SHP77 (cell line): ENCODE data around the gene LEPR.

Experiments
- DNase-seq, 2 experiments: peaks; one replicate each; lab custom pipeline; 2025; lab: John Stamatoyannopoulos, UW

Gene LEPR

GRCh38 chr1:65412256-65412983 is 8.0 kb upstream of the LEPR start:
- no peak for DNase-seq

GRCh38 chr1:65412984-65413375 is 7.5 kb upstream of the LEPR start:
- DNase-seq, result no peak

- no peak for DNase-seq
Measured at GRCh38 chr1:65414538-65414937, 5.9 kb upstream of the LEPR start.

GRCh38 chr1:65416767-65417166 is 3.7 kb upstream of the LEPR start:
- DNase-seq, result no peak

GRCh38 chr1:65417729-65418128 is 2.7 kb upstream of the LEPR start:
- DNase-seq, result no peak

GRCh38 chr1:65418522-65419185 is 1.8 kb upstream of the LEPR start:
- no peak for DNase-seq

- DNase-seq, result peak; percentile 93 to 98
Measured at GRCh38 chr1:65419681-65420589, 533 bp upstream of the LEPR start.

GRCh38 chr1:65421351-65422025 is 1.0 kb downstream of the LEPR start:
- DNase-seq, result no peak

- DNase-seq, result no peak
Measured at GRCh38 chr1:65422241-65423203, 2.1 kb downstream of the LEPR start.

- DNase-seq, result no peak
Measured at GRCh38 chr1:65423884-65424572, 3.6 kb downstream of the LEPR start.

- DNase-seq, result no peak
Measured at GRCh38 chr1:65424573-65424889, 4.1 kb downstream of the LEPR start.

GRCh38 chr1:65425006-65425405 is 4.5 kb downstream of the LEPR start:
- DNase-seq, result no peak

GRCh38 chr1:65425697-65426096 is 5.2 kb downstream of the LEPR start:
- no peak for DNase-seq

- DNase-seq, result no peak
Measured at GRCh38 chr1:65429078-65429477, 8.6 kb downstream of the LEPR start.

- no peak for DNase-seq
Measured at GRCh38 chr1:65429806-65430205, 9.3 kb downstream of the LEPR start.

GRCh38 chr1:65431111-65431705 is 10.7 kb downstream of the LEPR start:
- DNase-seq, result peak; percentile 10 to 22

GRCh38 chr1:65432918-65433317 is 12.4 kb downstream of the LEPR start:
- DNase-seq, result no peak

- DNase-seq, result no peak
Measured at GRCh38 chr1:65434255-65434654, 13.8 kb downstream of the LEPR start.

GRCh38 chr1:65434760-65435159 is 14.3 kb downstream of the LEPR start:
- no peak for DNase-seq

- no peak for DNase-seq
Measured at GRCh38 chr1:65435987-65436386, 15.5 kb downstream of the LEPR start.
